GM23338 (cell line): ENCODE data around the gene BRAF. TPM values are rescaled to one million over a fixed set of nuclear protein-coding genes. Genes with fewer than 3 reads are reported as not detected.

Experiments
- ATAC-seq: fragments of 200-7000 bp; cut with Tn5 transposase; 3 replicates; pipeline ENCODE4 v1.9.1; 2020
- DNase-seq: peaks from one replicate; pipeline ENCODE4 v3.0.0-alpha.2; 2015; ENCODE audit warnings: low spot score
- H2AFZ ChIP-seq: fragments of 200-600 bp; sonication (generic); 2 replicates; pipeline ENCODE4 v1.8.0; 2016; ENCODE audit warnings: antibody characterized with exemption, mild to moderate bottlenecking, moderate library complexity
- H3F3A ChIP-seq: fragments of 200-600 bp; sonication (generic); replicated peaks from 2 replicates; pipeline ENCODE4 v1.8.0; 2017; ENCODE audit warnings: antibody characterized with exemption, mixed run types, low read depth
- H3K27ac ChIP-seq: fragments of 200-600 bp; sonication (generic); 2 replicates; pipeline ENCODE4 v1.6.1; 2016; ENCODE audit warnings: low read depth
- H3K27me3 ChIP-seq: fragments of 200-600 bp; sonication (generic); 2 replicates; pipeline ENCODE4 v1.8.0; 2016; ENCODE audit warnings: mild to moderate bottlenecking, mixed run types, moderate library complexity; ENCODE audit not compliant: insufficient read depth
- H3K36me3 ChIP-seq: fragments of 200-600 bp; sonication (generic); 2 replicates; pipeline ENCODE4 v1.8.0; 2016; ENCODE audit warnings: mild to moderate bottlenecking; ENCODE audit not compliant: insufficient read depth
- H3K4me1 ChIP-seq: fragments of 200-600 bp; sonication (generic); 2 replicates; pipeline ENCODE4 v1.8.0; 2016; ENCODE audit warnings: mild to moderate bottlenecking, moderate library complexity; ENCODE audit not compliant: insufficient read depth
- H3K4me2 ChIP-seq: fragments of 200-600 bp; sonication (generic); 2 replicates; pipeline ENCODE4 v1.7.1; 2017; ENCODE audit warnings: mixed run types
- H3K4me3 ChIP-seq: fragments of 200-600 bp; sonication (generic); 2 replicates; pipeline ENCODE4 v1.6.1; 2016; ENCODE audit warnings: mixed run types
- H3K79me2 ChIP-seq: fragments of 200-600 bp; sonication (generic); replicated peaks from 2 replicates; pipeline ENCODE4 v1.8.0; 2017; ENCODE audit warnings: mild to moderate bottlenecking; ENCODE audit not compliant: insufficient read depth
- H3K9me2 ChIP-seq: fragments of 200-600 bp; sonication (generic); 2 replicates; pipeline ENCODE4 v1.8.0; 2017; ENCODE audit not compliant: insufficient read depth
- H4K20me1 ChIP-seq: fragments of 200-600 bp; sonication (generic); replicated peaks from 2 replicates; pipeline ENCODE4 v1.8.0; 2017; ENCODE audit warnings: mild to moderate bottlenecking; ENCODE audit not compliant: insufficient read depth
- H3K27ac Mint-ChIP-seq: 2 replicates; pipeline ENCODE4 v1.8.0; 2020; ENCODE audit warnings: inconsistent platforms, mild to moderate bottlenecking, moderate library complexity, mixed read lengths
- H3K27me3 Mint-ChIP-seq: 3 replicates; pipeline ENCODE4 v1.8.0; 2022; ENCODE audit warnings: low read depth, mild to moderate bottlenecking, moderate library complexity, mixed read lengths, inconsistent platforms; ENCODE audit not compliant: insufficient read depth, poor library complexity
- H3K36me3 Mint-ChIP-seq: 3 replicates; pipeline ENCODE4 v1.8.0; 2021; ENCODE audit warnings: low read depth, mild to moderate bottlenecking, inconsistent platforms, moderate library complexity, mixed read lengths
- H3K4me1 Mint-ChIP-seq: 3 replicates; pipeline ENCODE4 v1.8.0; 2020; ENCODE audit warnings: mild to moderate bottlenecking, inconsistent platforms, mixed read lengths
- H3K4me3 Mint-ChIP-seq: 3 replicates; pipeline ENCODE4 v1.8.0; 2021; ENCODE audit warnings: moderate library complexity, mild to moderate bottlenecking, inconsistent platforms, mixed read lengths
- H3K9me3 Mint-ChIP-seq: 3 replicates; pipeline ENCODE4 v1.8.0; 2020; ENCODE audit warnings: moderate library complexity, mild to moderate bottlenecking, inconsistent platforms, mixed read lengths
- CREB1 ChIP-seq: fragments of 250-450 bp; sonication (Bioruptor Pico); IDR thresholded peaks from 2 replicates; pipeline ENCODE4 v1.5.0; 2020; ENCODE audit warnings: low read depth, mild to moderate bottlenecking, moderate library complexity
- ETS1 ChIP-seq: IDR thresholded peaks from 2 replicates; pipeline ENCODE4 v1.6.1; 2016; ENCODE audit warnings: antibody characterized with exemption
- EZH2 ChIP-seq: fragments of 200-600 bp; sonication (generic); IDR thresholded peaks from one replicate; pipeline ENCODE4 v1.8.0; 2017; ENCODE audit warnings: antibody characterized with exemption, mild to moderate bottlenecking, low read depth; ENCODE audit not compliant: unreplicated experiment
- EZH2phosphoT487 ChIP-seq: fragments of 200-600 bp; sonication (generic); IDR thresholded peaks from one replicate; pipeline ENCODE4 v1.8.1; 2018; ENCODE audit warnings: antibody characterized with exemption; ENCODE audit not compliant: unreplicated experiment
- NANOG ChIP-seq: IDR thresholded peaks from 2 replicates; pipeline ENCODE4 v1.6.1; 2016; ENCODE audit warnings: antibody characterized with exemption, borderline replicate concordance
- POLR2AphosphoS5 ChIP-seq: IDR thresholded peaks from 2 replicates; pipeline ENCODE4 v1.6.1; 2016; ENCODE audit warnings: antibody characterized with exemption, low read depth
- STAT1 ChIP-seq: IDR thresholded peaks from one replicate; pipeline ENCODE4 v1.6.1; 2016; ENCODE audit warnings: antibody characterized with exemption; ENCODE audit not compliant: unreplicated experiment
- ZNF114 ChIP-seq: fragments of 250-450 bp; sonication (Bioruptor Pico); IDR thresholded peaks from 2 replicates; pipeline ENCODE4 v1.5.0; 2020; ENCODE audit warnings: mild to moderate bottlenecking, moderate library complexity
- ZNF331 ChIP-seq: fragments of 250-450 bp; sonication (Bioruptor Pico); IDR thresholded peaks from 2 replicates; pipeline ENCODE4 v1.5.0; 2020; ENCODE audit warnings: low read depth, mild to moderate bottlenecking, moderate library complexity
- ZNF462 ChIP-seq: fragments of 250-450 bp; sonication (Bioruptor Pico); IDR thresholded peaks from 2 replicates; pipeline ENCODE4 v1.5.0; 2020; ENCODE audit warnings: mild to moderate bottlenecking, moderate library complexity
- polyA plus RNA-seq: library from polyadenylated mRNA; unstranded; fragments of >200 nt; fragmentation: Nextera tagmentation; extraction: Ambion mirVana; gene quantifications from 2 replicates; pipeline ENCODE4 v1.2.1, GENCODE V29; 2016
- total RNA-seq: library from RNA; depleted of rRNA; stranded (reverse); fragments of >200 nt; shearing (Covaris generic); gene quantifications from 2 replicates; pipeline ENCODE4 v1.2.3, GENCODE V29; 2014
- TF ChIP-seq, protein P1 (sequence below), 2 experiments: fragments of 200-600 bp in 1 of 2; sonication (generic) in 1 of 2; conservative IDR thresholded peaks; 2 replicates each; pipeline versions ENCODE4 v1.5.1 to v1.6.1; 2016 to 2017; ENCODE audit warnings: antibody characterized with exemption in 2 of 2, low read depth in 2 of 2, mild to moderate bottlenecking in 2 of 2, moderate library complexity in 1 of 2

Gene BRAF
- total and polyA plus RNA-seq, 2 experiments from 2014 or later = 14.6 to 36.8 TPM

DNA sequence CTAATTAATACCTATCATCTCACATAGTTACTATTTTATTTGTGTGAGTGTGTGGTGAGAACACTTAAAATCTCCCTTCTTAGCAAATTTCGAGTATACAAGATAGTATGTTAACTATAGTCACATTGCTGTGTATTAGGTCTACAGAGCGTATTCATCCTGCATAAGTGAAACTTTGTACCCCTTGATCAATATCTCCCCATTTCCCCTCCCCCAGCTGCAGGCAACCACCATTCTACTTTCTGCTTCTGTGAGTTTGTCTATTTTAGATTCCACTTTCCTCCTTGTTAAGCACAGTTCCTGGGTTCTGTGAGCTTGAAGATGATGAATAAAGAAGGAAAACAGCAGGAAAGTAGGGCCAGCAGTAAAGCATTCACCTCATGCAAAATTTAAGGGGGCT lies 47.6 kb upstream of the BRAF start (continued):
- TF ChIP-seq EZH2 (no peak), EZH2phosphoT487 (no peak), ZNF114 (CRISPR knock-in tag) (no peak), ETS1 (no peak), STAT1 (no peak), NANOG (no peak)
- TF ChIP-seq, protein P1, sequence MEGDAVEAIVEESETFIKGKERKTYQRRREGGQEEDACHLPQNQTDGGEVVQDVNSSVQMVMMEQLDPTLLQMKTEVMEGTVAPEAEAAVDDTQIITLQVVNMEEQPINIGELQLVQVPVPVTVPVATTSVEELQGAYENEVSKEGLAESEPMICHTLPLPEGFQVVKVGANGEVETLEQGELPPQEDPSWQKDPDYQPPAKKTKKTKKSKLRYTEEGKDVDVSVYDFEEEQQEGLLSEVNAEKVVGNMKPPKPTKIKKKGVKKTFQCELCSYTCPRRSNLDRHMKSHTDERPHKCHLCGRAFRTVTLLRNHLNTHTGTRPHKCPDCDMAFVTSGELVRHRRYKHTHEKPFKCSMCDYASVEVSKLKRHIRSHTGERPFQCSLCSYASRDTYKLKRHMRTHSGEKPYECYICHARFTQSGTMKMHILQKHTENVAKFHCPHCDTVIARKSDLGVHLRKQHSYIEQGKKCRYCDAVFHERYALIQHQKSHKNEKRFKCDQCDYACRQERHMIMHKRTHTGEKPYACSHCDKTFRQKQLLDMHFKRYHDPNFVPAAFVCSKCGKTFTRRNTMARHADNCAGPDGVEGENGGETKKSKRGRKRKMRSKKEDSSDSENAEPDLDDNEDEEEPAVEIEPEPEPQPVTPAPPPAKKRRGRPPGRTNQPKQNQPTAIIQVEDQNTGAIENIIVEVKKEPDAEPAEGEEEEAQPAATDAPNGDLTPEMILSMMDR (conservative IDR thresholded peaks at IDR 0.05; ENCODE audit: low read depth in 2 of 2) = no peak

DNA sequence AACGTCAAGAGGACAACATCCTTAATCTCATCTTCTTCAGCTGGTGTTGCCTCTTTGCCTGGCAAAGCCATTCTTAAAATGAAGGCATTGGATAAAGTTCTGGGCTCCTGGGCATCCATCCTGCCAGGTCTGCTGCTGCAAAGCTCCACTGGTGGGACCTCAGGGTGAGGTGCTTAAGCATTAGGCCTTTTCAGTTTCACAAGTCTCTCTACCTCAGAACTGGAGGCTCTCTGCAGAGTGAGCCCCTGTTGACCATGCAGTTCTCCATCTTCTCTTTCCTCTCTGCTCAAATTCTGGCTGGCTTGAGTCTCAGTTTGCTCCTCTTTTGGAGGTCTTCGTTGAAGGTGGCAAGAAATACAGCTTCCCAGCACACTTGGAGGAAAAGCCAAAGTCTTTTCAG lies 42.7 kb upstream of the BRAF start:
- DNase-seq (no peak), ATAC-seq (no peak)
- no peak overlapping the region for H3K27ac ChIP-seq
- Mint-ChIP-seq H3K4me3 (no peak overlapping the region), H3K9me3 (no peaks in the 10 kb centered on the region), H3K36me3 (no peaks in the 10 kb centered on the region), H3K4me1 (no peaks in the 10 kb centered on the region), H3K27me3 (peaks cover 4% of the 10 kb centered on the region), H3K27ac (no peak overlapping the region)
- no peaks in the 10 kb centered on the region for H3F3A ChIP-seq
- no peak overlapping the region for H3K4me3 ChIP-seq
- peak overlapping the region; percentile 66; the same call in 1 of the 2 replicates for H2AFZ ChIP-seq
- H3K27me3 ChIP-seq = no peaks in the 10 kb centered on the region
- no peaks in the 10 kb centered on the region for H3K4me1 ChIP-seq
- no peaks in the 10 kb centered on the region for H3K36me3 ChIP-seq
- no peaks in the 10 kb centered on the region for H3K79me2 ChIP-seq
- H3K9me2 ChIP-seq = no peaks in the 10 kb centered on the region
- no peaks in the 10 kb centered on the region for H4K20me1 ChIP-seq
- no peak overlapping the region for H3K4me2 ChIP-seq
- TF ChIP-seq EZH2 (no peak), ZNF462 (CRISPR knock-in tag) (no peak), NANOG (no peak), ETS1 (no peak), ZNF331 (CRISPR knock-in tag) (no peak), CREB1 (no peak), POLR2AphosphoS5 (no peak), STAT1 (no peak)
- TF ChIP-seq, protein P1 (conservative IDR thresholded peaks at IDR 0.05; ENCODE audit: low read depth in 2 of 2) = no peak
